Measurements from ENCODE around the gene GMPR. TPM values are rescaled to one million over a fixed set of nuclear protein-coding genes. Genes with fewer than 3 reads are reported as not detected.

GMPR gene
- total and polyA plus RNA-seq, 4 experiments from 2014 or later: 0.56 to 0.68 TPM; not detected in 2

GRCh38 chr6:16295060-16295459, 56.7 kb downstream of the GMPR start:
- peak overlapping the region in 1 of 7 donors; percentile 81 for H3K27ac Mint-ChIP-seq
- no peaks in the 10 kb centered on the region for H3K27me3 ChIP-seq (ENCODE audit: insufficient read depth, low read length)
- ChIA-PET POLR2A (ENCODE audit: partially characterized antibody) (no interaction called here), CTCF (ENCODE audit: partially characterized antibody) (no interaction called here)
- peaks cover 0 to 6% of the 10 kb centered on the region in 2 donors for H3K36me3 Mint-ChIP-seq
- H3K9me3 Mint-ChIP-seq: peaks cover 0 to 11% (median 0%) of the 10 kb centered on the region in 8 donors
- no peaks in the 10 kb centered on the region for H3K36me3 ChIP-seq (ENCODE audit: insufficient read depth, low read length)
- no peak overlapping the region for H3K4me3 Mint-ChIP-seq
- peaks cover 0 to 4% (median 0%) of the 10 kb centered on the region in 4 donors for H3K4me1 Mint-ChIP-seq
- no peaks in the 10 kb centered on the region for H3K9me3 ChIP-seq (ENCODE audit: control insufficient read depth in 1 of 2, low read length in 2 of 2)
- DNase-seq: no peak
- H3K27me3 Mint-ChIP-seq: no peaks in the 10 kb centered on the region
- no peak overlapping the region for H3K27ac ChIP-seq (ENCODE audit: low read depth, low read length)
- intact Hi-C loops (cut with micrococcal nuclease): no loop called here
- H3K4me1 ChIP-seq (ENCODE audit: insufficient read depth, low read length): no peaks in the 10 kb centered on the region
- H3K4me3 ChIP-seq (ENCODE audit: low read length in 2 of 2): no peak overlapping the region

GRCh38 chr6:16295471-16295870, 57.1 kb downstream of the GMPR start:
- intact Hi-C loops (cut with micrococcal nuclease): no loop called here
- no peaks in the 10 kb centered on the region for H3K36me3 ChIP-seq (ENCODE audit: insufficient read depth, low read length)
- no peak overlapping the region for H3K4me3 ChIP-seq (ENCODE audit: low read length in 2 of 2)
- peaks cover 0 to 8% (median 0%) of the 10 kb centered on the region in 8 donors for H3K9me3 Mint-ChIP-seq
- no peaks in the 10 kb centered on the region for H3K9me3 ChIP-seq (ENCODE audit: control insufficient read depth in 1 of 2, low read length in 2 of 2)
- H3K27ac Mint-ChIP-seq: peak overlapping the region in 1 of 7 donors; percentile 81
- DNase-seq: no peak
- peaks cover 0 to 4% (median 0%) of the 10 kb centered on the region in 4 donors for H3K4me1 Mint-ChIP-seq
- peak overlapping the region in 1 of 8 donors; percentile 2 for H3K4me3 Mint-ChIP-seq
- H3K27me3 Mint-ChIP-seq: no peaks in the 10 kb centered on the region
- CTCF ChIA-PET (ENCODE audit: partially characterized antibody): interaction anchor here (3.9 kb wide), 1 partner anchor 9 kb away, joined by 11 read pairs; no protein-coding TSS in a partner anchor
- peaks cover 0 to 6% of the 10 kb centered on the region in 2 donors for H3K36me3 Mint-ChIP-seq
- H3K4me1 ChIP-seq (ENCODE audit: insufficient read depth, low read length): no peaks in the 10 kb centered on the region
- no peak overlapping the region for H3K27ac ChIP-seq (ENCODE audit: low read depth, low read length)
- H3K27me3 ChIP-seq (ENCODE audit: insufficient read depth, low read length): no peaks in the 10 kb centered on the region
- POLR2A ChIA-PET (ENCODE audit: partially characterized antibody): no interaction called here

GRCh38 chr6:16296061-16296670, 57.8 kb downstream of the GMPR start:
- Mint-ChIP-seq H3K4me3 (peak overlapping the region in 1 of 8 donors; percentile 2), H3K27me3 (no peaks in the 10 kb centered on the region), H3K9me3 (peaks cover 0 to 6% (median 0%) of the 10 kb centered on the region in 8 donors), H3K4me1 (peaks cover 0 to 4% (median 0%) of the 10 kb centered on the region in 4 donors), H3K36me3 (peaks cover 0 to 6% of the 10 kb centered on the region in 2 donors), H3K27ac (no peak overlapping the region)
- ChIA-PET CTCF (ENCODE audit: partially characterized antibody) (interaction anchor here (0.7 to 3.9 kb wide), 2 partner anchors 10 to 242 kb away, joined by 4 to 11 read pairs; no protein-coding TSS in a partner anchor), POLR2A (ENCODE audit: partially characterized antibody) (no interaction called here)
- Histone ChIP-seq H3K27ac (ENCODE audit: low read depth, low read length) (no peak overlapping the region), H3K36me3 (ENCODE audit: insufficient read depth, low read length) (no peaks in the 10 kb centered on the region), H3K9me3 (ENCODE audit: control insufficient read depth in 1 of 2, low read length in 2 of 2) (no peaks in the 10 kb centered on the region), H3K4me1 (ENCODE audit: insufficient read depth, low read length) (no peaks in the 10 kb centered on the region), H3K4me3 (ENCODE audit: low read length in 2 of 2) (no peak overlapping the region), H3K27me3 (ENCODE audit: insufficient read depth, low read length) (no peaks in the 10 kb centered on the region)
- no peak for DNase-seq
- intact Hi-C loops (cut with micrococcal nuclease): no loop called here

DNA sequence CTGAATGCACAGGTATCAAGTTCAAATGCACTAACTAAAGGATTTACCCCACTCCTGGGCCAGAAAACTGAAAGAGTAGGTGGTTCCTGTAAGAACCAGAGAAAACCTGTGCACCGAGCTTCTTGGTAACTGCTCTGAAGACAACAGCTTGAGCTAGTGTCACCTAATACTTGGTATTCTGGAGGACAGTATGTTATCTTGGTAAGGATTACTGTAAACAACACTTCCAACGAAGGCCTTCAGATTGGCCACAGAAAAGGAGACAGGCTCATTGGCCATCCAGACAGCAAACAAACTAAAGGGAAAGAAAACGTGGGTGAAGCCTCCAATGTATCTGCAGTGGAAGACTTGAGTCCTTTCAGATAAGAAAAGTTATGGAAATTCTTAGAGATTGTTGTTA, 61.5 kb downstream of the GMPR start:
- H3K4me3 ChIP-seq (ENCODE audit: low read length in 2 of 2): no peak overlapping the region
- intact Hi-C loops (cut with micrococcal nuclease): no loop called here
- no peaks in the 10 kb centered on the region for H3K4me1 ChIP-seq (ENCODE audit: insufficient read depth, low read length)
- no peak overlapping the region for H3K4me3 Mint-ChIP-seq
- ChIA-PET POLR2A (ENCODE audit: partially characterized antibody) (no interaction called here), CTCF (ENCODE audit: partially characterized antibody) (interaction anchor here (1.5 kb wide), 1 partner anchor 9 kb away, joined by 3 read pairs; no protein-coding TSS in a partner anchor)
- DNase-seq: no peak
- peaks cover 10% of the 10 kb centered on the region for H3K36me3 ChIP-seq (ENCODE audit: insufficient read depth, low read length)
- peaks cover 20 to 30% of the 10 kb centered on the region in 2 donors for H3K36me3 Mint-ChIP-seq
- no peaks in the 10 kb centered on the region for H3K27me3 Mint-ChIP-seq
- peaks cover 0 to 6% (median 0%) of the 10 kb centered on the region in 8 donors for H3K9me3 Mint-ChIP-seq
- H3K27ac ChIP-seq (ENCODE audit: low read depth, low read length): no peak overlapping the region
- H3K27ac Mint-ChIP-seq: no peak overlapping the region
- no peaks in the 10 kb centered on the region for H3K27me3 ChIP-seq (ENCODE audit: insufficient read depth, low read length)
- no peaks in the 10 kb centered on the region for H3K9me3 ChIP-seq (ENCODE audit: control insufficient read depth in 1 of 2, low read length in 2 of 2)
- peaks cover 0 to 4% (median 0%) of the 10 kb centered on the region in 4 donors for H3K4me1 Mint-ChIP-seq

DNA sequence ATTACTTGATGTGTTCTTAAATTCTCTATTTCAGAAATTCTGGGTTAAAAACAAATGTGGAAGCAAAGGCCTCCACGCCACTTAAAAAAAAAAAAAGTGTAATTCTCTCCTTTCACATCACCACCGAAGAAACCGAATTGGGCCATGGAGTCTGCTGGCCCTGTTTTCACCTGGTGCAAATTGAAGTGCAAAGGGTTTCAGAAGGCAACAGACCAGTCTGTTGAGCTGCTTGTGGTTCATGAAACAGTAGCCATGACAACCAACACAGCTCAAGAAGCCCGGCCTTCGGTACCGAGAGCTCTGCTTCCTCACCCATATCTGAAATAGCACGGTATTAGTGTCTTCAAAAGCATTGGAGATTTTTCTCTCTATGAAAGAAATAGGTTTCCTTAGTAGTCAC, 63.1 kb downstream of the GMPR start:
- no peak overlapping the region for H3K4me3 Mint-ChIP-seq
- intact Hi-C loops (cut with micrococcal nuclease): no loop called here
- CTCF ChIA-PET (ENCODE audit: partially characterized antibody): interaction anchor here (1.0 kb wide), 1 partner anchor 16 kb away, joined by 5 read pairs; no protein-coding TSS in a partner anchor

GRCh38 chr6:16302721-16303552, 64.5 kb downstream of the GMPR start:
- no peak overlapping the region for H3K4me3 ChIP-seq (ENCODE audit: low read length in 2 of 2)
- H3K4me1 Mint-ChIP-seq: no peaks in the 10 kb centered on the region
- no peaks in the 10 kb centered on the region for H3K9me3 ChIP-seq (ENCODE audit: control insufficient read depth in 1 of 2, low read length in 2 of 2)
- H3K36me3 Mint-ChIP-seq: peaks cover 42 to 50% of the 10 kb centered on the region in 2 donors
- CTCF ChIA-PET (ENCODE audit: partially characterized antibody): no interaction called here
- POLR2A ChIA-PET (ENCODE audit: partially characterized antibody): no interaction called here
- H3K4me1 ChIP-seq (ENCODE audit: insufficient read depth, low read length): no peaks in the 10 kb centered on the region
- DNase-seq: no peak
- no peaks in the 10 kb centered on the region for H3K27me3 Mint-ChIP-seq
- no peak overlapping the region for H3K27ac Mint-ChIP-seq
- no peaks in the 10 kb centered on the region for H3K9me3 Mint-ChIP-seq
- H3K27ac ChIP-seq (ENCODE audit: low read depth, low read length): no peak overlapping the region
- peaks cover 13% of the 10 kb centered on the region for H3K36me3 ChIP-seq (ENCODE audit: insufficient read depth, low read length)
- intact Hi-C loops (cut with micrococcal nuclease): no loop called here
- H3K4me3 Mint-ChIP-seq: no peak overlapping the region
- no peaks in the 10 kb centered on the region for H3K27me3 ChIP-seq (ENCODE audit: insufficient read depth, low read length)

More for the DNA sequence above, 63.1 kb downstream of the GMPR start:
- Mint-ChIP-seq H3K4me1 (no peaks in the 10 kb centered on the region), H3K27me3 (no peaks in the 10 kb centered on the region), H3K36me3 (peaks cover 33 to 44% of the 10 kb centered on the region in 2 donors), H3K9me3 (peaks cover 0 to 6% (median 0%) of the 10 kb centered on the region in 8 donors), H3K27ac (no peak overlapping the region)
- Histone ChIP-seq H3K4me3 (ENCODE audit: low read length in 2 of 2) (no peak overlapping the region), H3K27ac (ENCODE audit: low read depth, low read length) (no peak overlapping the region), H3K4me1 (ENCODE audit: insufficient read depth, low read length) (no peaks in the 10 kb centered on the region), H3K27me3 (ENCODE audit: insufficient read depth, low read length) (no peaks in the 10 kb centered on the region), H3K9me3 (ENCODE audit: control insufficient read depth in 1 of 2, low read length in 2 of 2) (no peaks in the 10 kb centered on the region), H3K36me3 (ENCODE audit: insufficient read depth, low read length) (peaks cover 11% of the 10 kb centered on the region)
- no peak for DNase-seq
- POLR2A ChIA-PET (ENCODE audit: partially characterized antibody): no interaction called here

DNA sequence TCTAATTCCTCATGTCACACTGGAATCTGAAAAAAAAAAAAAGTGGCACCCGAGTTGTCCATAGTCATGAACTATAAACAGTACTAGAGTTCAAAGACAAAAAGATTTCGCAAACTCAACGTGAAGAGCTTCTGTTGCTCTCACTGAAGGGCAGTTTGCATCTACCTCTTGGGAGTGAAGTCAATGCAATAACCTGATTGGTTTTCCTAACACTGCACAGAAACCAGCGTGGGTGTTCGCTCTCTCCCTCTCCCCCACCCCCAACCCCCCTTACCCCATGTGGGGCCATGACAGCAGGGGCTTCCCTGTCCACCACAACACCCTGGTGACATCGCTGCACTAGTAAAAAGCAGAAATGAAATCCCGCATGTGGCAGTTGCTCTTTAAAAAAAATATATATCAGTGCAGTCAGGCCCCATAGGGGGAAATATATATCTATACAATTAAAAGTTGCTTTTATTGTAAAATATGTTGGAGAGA, 66.9 kb downstream of the GMPR start:
- H3K27me3 ChIP-seq (ENCODE audit: insufficient read depth, low read length): no peaks in the 10 kb centered on the region
- Mint-ChIP-seq H3K9me3 (no peaks in the 10 kb centered on the region), H3K36me3 (peaks cover 51% of the 10 kb centered on the region in 2 donors), H3K4me1 (peaks cover 0 to 4% (median 0%) of the 10 kb centered on the region in 4 donors), H3K4me3 (no peak overlapping the region), H3K27me3 (no peaks in the 10 kb centered on the region), H3K27ac (no peak overlapping the region)
- ChIA-PET CTCF (ENCODE audit: partially characterized antibody) (interaction anchor here (0.7 kb wide), 2 partner anchors 19 to 20 kb away, joined by 3 to 4 read pairs; no protein-coding TSS in a partner anchor), POLR2A (ENCODE audit: partially characterized antibody) (no interaction called here)
- DNase-seq: no peak
- no peaks in the 10 kb centered on the region for H3K9me3 ChIP-seq (ENCODE audit: control insufficient read depth in 1 of 2, low read length in 2 of 2)
- H3K36me3 ChIP-seq (ENCODE audit: insufficient read depth, low read length): peaks cover 13% of the 10 kb centered on the region
- intact Hi-C loops (cut with micrococcal nuclease): no loop called here
- H3K27ac ChIP-seq (ENCODE audit: low read depth, low read length): no peak overlapping the region
- no peaks in the 10 kb centered on the region for H3K4me1 ChIP-seq (ENCODE audit: insufficient read depth, low read length)
- H3K4me3 ChIP-seq (ENCODE audit: low read length in 2 of 2): no peak overlapping the region

Data from CD4-positive, alpha-beta memory T cell (primary cell).